ENCODE data around the gene TSPAN4. TPM values are rescaled to one million over a fixed set of nuclear protein-coding genes. Genes with fewer than 3 reads are reported as not detected.

The TSPAN4 gene
- total and polyA plus RNA-seq, 9 of the 15 experiments (the other 6 are each of a cell fraction or from before 2014, with no cell fraction given): 0.07 to 31.0 (median 15.7) TPM

GRCh38 chr11:797296-798092 lies 45.2 kb upstream of the TSPAN4 start:
- H3K9me3 ChIP-seq (replicated peaks; ENCODE audit: control insufficient read depth, insufficient read depth, low read depth, low read length): no peaks in the 10 kb centered on the region
- in situ Hi-C loops (cut with MboI): no loop called here
- H3K27ac ChIP-seq (ENCODE audit: extremely low read depth, low read depth, low read length): peak overlapping the region; percentile 71
- ATAC-seq (peak; percentile 71), DNase-seq (ENCODE audit: extremely low read depth in 1 of 4, low spot score in 3 of 4) (peak; percentile 63 to 84 (median 74)), FAIRE-seq (peak; percentile 78)
- ChIA-PET POLR2A (interaction anchor here (0.6 to 2.2 kb wide), 11 partner anchors 9 to 92 kb away, joined by 3 to 26 read pairs (median 3); partner anchors contain the start of genes RPLP2 and TALDO1), CTCF (ENCODE audit: low intra/inter-chr PET ratio) (interaction anchor here (2.4 kb wide), 1 partner anchor 69 kb away, joined by 10 read pairs; no protein-coding TSS in a partner anchor)
- peak overlapping the region; percentile 79 for H2AFZ ChIP-seq (ENCODE audit: low read depth, low read length)
- BruUV-seq (replicated peaks): TSS peak; percentile 36
- intact Hi-C loops (cut with micrococcal nuclease): loop anchor here (5.0 to 10.0 kb wide), 2 partner anchors 70 to 233 kb away; partner anchors contain the start of genes LMNTD2 and RASSF7
- H3K4me3 ChIP-seq: peak overlapping the region; percentile 73
- H3K4me2 ChIP-seq (ENCODE audit: insufficient read depth, low read length): peak overlapping the region; percentile 91
- peaks cover 53% of the 10 kb centered on the region; the same call in 1 of the 3 replicates for H3K36me3 ChIP-seq (ENCODE audit: control insufficient read depth, insufficient read depth, low read length)
- H3K4me1 ChIP-seq (replicated peaks in 1 of 2; ENCODE audit: control insufficient read depth in 2 of 2, insufficient read depth in 2 of 2, low read length in 2 of 2): peaks cover 7 to 95% of the 10 kb centered on the region in 2 experiments
- under 1% methylated on average over 40 of the region's 57 CpGs for WGBS (ENCODE audit: insufficient coverage, low coverage, missing lambda C conversion rate)
- no peaks in the 10 kb centered on the region for H3K27me3 ChIP-seq (ENCODE audit: control insufficient read depth in 2 of 2, insufficient read depth in 2 of 2, low read length in 2 of 2)
- H4K20me1 ChIP-seq (replicated peaks; ENCODE audit: control insufficient read depth, insufficient read depth, low read length): no peaks in the 10 kb centered on the region
- H3K9me1 ChIP-seq (ENCODE audit: control insufficient read depth, insufficient read depth, low read length): no peaks in the 10 kb centered on the region
- H3K9ac ChIP-seq (ENCODE audit: insufficient read depth in 1 of 2, low read depth in 2 of 2, low read length in 2 of 2): peak overlapping the region; percentile 66 to 95
- peaks cover 26% of the 10 kb centered on the region for H3K79me2 ChIP-seq (ENCODE audit: control insufficient read depth, insufficient read depth, low read length)
- TF ChIP-seq ZBTB1 (CRISPR knock-in tag; IDR thresholded peaks at IDR 0.05; ENCODE audit: borderline replicate concordance, low read depth) (no peak), RB1 (IDR thresholded peaks at IDR 0.05; ENCODE audit: low read depth) (no peak), NBN (IDR thresholded peaks at IDR 0.05; ENCODE audit: low read depth) (no peak), RCOR1 (IDR thresholded peaks at IDR 0.05; ENCODE audit: borderline replicate concordance in 1 of 2, low read depth in 2 of 2, low read length in 2 of 2) (no peak), NCOR1 (IDR thresholded peaks at IDR 0.05) (no peak), ZNF311 (CRISPR knock-in tag; IDR thresholded peaks at IDR 0.05) (0 out of 2 replicates have a peak, but pooled peaks have one; percentile 27), CCAR2 (IDR thresholded peaks at IDR 0.05; ENCODE audit: low read depth, low read length) (no peak), OTX1 (CRISPR knock-in tag; IDR thresholded peaks at IDR 0.05) (no peak), PHF8 (IDR thresholded peaks at IDR 0.05; ENCODE audit: borderline replicate concordance, low read length) (peak; percentile 63; the same call in 1 of the 2 replicates), KDM1A (IDR thresholded peaks at IDR 0.05) (no peak), ZNF609 (CRISPR knock-in tag; IDR thresholded peaks at IDR 0.05; ENCODE audit: borderline replicate concordance) (no peak)

All from K562 (cell line).